ENCODE measurements around the gene NSMCE4A.

- TF ChIP-seq POLR2A (IDR thresholded peaks at IDR 0.05; ENCODE audit: low read depth, low read length): no peak
- no peak for TF ChIP-seq POLR2AphosphoS5 (IDR thresholded peaks at IDR 0.05; ENCODE audit: low read depth, low read length)
Observed at GRCh38 chr10:121919666-121920065, 55.4 kb downstream of the NSMCE4A start.
